ENCODE results near the gene LCP1.

Gene LCP1

DNA sequence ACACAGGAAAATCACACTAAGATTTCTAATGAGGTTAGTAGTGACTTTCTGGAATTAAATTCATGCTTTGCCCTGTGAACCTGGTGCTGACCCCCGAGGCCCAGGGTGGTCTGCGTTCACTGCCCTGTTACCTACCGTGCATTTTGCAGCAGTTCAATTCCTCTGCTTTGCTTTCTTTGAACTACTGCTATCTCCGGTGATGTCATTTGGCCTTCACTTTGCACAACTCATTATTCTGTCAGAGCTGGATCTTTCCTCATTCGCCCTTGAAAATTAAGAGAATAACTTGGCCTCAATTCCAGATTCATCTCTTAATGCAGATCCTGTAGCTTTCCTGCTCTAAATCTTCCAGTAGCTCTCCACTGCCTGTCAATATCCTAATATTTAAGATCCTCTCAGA is 21.0 kb upstream of the LCP1 start:
- H3K36me3 ChIP-seq (ENCODE audit: control insufficient read depth, low read length) = no peaks in the 10 kb centered on the region
- peaks cover 26% of the 10 kb centered on the region for H3K4me1 ChIP-seq (ENCODE audit: control insufficient read depth, low read length)
- H3K27me3 ChIP-seq (ENCODE audit: control insufficient read depth, low read length) = peaks cover 7% of the 10 kb centered on the region; the same call in 1 of the 2 replicates
- H3K9me2 ChIP-seq (replicated peaks; ENCODE audit: control insufficient read depth, low read length) = no peaks in the 10 kb centered on the region
- no peaks in the 10 kb centered on the region for H3K79me2 ChIP-seq (ENCODE audit: control insufficient read depth, low read length)
- no peak for TF ChIP-seq EZH2phosphoT487 (IDR thresholded peaks at IDR 0.05; ENCODE audit: borderline replicate concordance, low read length)
- TF ChIP-seq, protein P1, sequence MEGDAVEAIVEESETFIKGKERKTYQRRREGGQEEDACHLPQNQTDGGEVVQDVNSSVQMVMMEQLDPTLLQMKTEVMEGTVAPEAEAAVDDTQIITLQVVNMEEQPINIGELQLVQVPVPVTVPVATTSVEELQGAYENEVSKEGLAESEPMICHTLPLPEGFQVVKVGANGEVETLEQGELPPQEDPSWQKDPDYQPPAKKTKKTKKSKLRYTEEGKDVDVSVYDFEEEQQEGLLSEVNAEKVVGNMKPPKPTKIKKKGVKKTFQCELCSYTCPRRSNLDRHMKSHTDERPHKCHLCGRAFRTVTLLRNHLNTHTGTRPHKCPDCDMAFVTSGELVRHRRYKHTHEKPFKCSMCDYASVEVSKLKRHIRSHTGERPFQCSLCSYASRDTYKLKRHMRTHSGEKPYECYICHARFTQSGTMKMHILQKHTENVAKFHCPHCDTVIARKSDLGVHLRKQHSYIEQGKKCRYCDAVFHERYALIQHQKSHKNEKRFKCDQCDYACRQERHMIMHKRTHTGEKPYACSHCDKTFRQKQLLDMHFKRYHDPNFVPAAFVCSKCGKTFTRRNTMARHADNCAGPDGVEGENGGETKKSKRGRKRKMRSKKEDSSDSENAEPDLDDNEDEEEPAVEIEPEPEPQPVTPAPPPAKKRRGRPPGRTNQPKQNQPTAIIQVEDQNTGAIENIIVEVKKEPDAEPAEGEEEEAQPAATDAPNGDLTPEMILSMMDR (IDR thresholded peaks at IDR 0.05; ENCODE audit: low read depth, low read length, poor library complexity, severe bottlenecking) = no peak
- peaks cover 3% of the 10 kb centered on the region; the same call in 1 of the 2 replicates for H3F3A ChIP-seq (ENCODE audit: control insufficient read depth, insufficient read depth)
- H3K27ac ChIP-seq (ENCODE audit: low read depth, low read length) = no peak overlapping the region
- H3K4me2 ChIP-seq (ENCODE audit: low read length) = no peak overlapping the region
- no peak overlapping the region for H3K4me3 ChIP-seq (ENCODE audit: low read length)
- no peaks in the 10 kb centered on the region for H3K9me3 ChIP-seq (ENCODE audit: control insufficient read depth, insufficient read depth, low read length)
- no peaks in the 10 kb centered on the region for H4K20me1 ChIP-seq (ENCODE audit: control insufficient read depth, insufficient read depth, low read depth, low read length)

DNA sequence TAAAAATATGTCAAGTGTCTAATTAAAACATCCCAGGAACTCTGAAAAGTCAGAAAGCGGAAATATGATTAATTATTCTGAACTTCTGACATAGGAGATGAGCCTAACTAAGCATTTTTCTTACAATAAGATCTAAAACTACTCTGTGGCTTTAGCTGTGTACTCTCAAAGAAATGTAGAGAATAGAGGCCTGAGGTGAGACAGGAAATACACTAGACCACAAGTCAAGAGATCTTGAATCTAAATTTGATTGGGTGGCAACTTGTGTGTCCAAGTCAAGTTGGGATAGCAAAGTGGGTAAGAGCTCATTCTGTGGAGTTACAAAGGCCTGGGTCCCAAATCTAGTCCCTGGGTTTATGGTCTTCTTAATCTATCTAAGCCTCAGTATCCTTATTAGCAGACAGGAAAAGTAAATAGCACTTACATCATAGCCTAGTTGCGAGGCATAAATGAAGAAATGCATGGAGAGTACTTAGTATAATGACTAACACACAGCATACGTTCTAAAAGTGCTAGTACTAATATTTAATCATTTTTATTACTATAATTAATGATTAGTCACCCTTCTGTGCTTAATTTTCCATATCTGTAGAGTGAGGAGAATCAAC is 20.3 kb upstream of the LCP1 start:
- Histone ChIP-seq H3K79me2 (ENCODE audit: control insufficient read depth, low read length) (no peaks in the 10 kb centered on the region), H3F3A (ENCODE audit: control insufficient read depth, insufficient read depth) (peaks cover 3% of the 10 kb centered on the region; the same call in 1 of the 2 replicates), H4K20me1 (ENCODE audit: control insufficient read depth, insufficient read depth, low read depth, low read length) (no peaks in the 10 kb centered on the region), H3K4me1 (ENCODE audit: control insufficient read depth, low read length) (peaks cover 26% of the 10 kb centered on the region), H3K27ac (ENCODE audit: low read depth, low read length) (no peak overlapping the region), H3K9me2 (replicated peaks; ENCODE audit: control insufficient read depth, low read length) (no peaks in the 10 kb centered on the region), H3K4me3 (ENCODE audit: low read length) (no peak overlapping the region), H3K27me3 (ENCODE audit: control insufficient read depth, low read length) (0 out of 2 replicates have a peak, but pooled peaks cover 3% of the 10 kb centered on the region), H3K36me3 (ENCODE audit: control insufficient read depth, low read length) (no peaks in the 10 kb centered on the region), H3K4me2 (ENCODE audit: low read length) (peak overlapping the region; percentile 2; the same call in 1 of the 2 replicates), H3K9me3 (ENCODE audit: control insufficient read depth, insufficient read depth, low read length) (no peaks in the 10 kb centered on the region)
- no peak for TF ChIP-seq EZH2phosphoT487 (IDR thresholded peaks at IDR 0.05; ENCODE audit: borderline replicate concordance, low read length)
- TF ChIP-seq, protein P1 (IDR thresholded peaks at IDR 0.05; ENCODE audit: low read depth, low read length, poor library complexity, severe bottlenecking) = no peak

DNA sequence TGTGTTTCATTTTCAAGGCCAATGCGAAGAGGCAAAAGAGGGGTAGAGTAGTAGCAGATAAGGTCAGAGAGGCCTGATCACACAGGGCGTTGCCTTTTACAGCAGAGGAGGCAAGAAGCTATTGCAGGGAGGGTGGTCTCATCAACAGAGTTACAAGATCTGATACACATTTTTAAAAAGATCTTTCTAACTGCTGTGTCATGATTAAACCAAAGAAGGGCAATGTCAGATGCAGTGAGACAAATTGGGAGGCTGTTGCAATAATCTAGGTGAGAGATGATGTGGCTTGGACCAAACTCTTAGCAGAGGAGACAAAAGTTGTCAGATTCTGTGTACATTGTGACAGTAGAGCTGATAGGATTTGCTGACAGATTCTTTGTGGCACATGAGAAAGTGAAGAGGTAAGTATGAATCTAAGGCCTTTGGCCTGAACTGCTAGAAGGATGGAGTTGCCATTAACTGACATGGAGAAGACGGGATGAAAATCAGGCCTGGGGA is 16.8 kb upstream of the LCP1 start:
- H3K4me3 ChIP-seq (ENCODE audit: low read length) = no peak overlapping the region
- peaks cover 3% of the 10 kb centered on the region; the same call in 1 of the 2 replicates for H3F3A ChIP-seq (ENCODE audit: control insufficient read depth, insufficient read depth)
- TF ChIP-seq, protein P1 (IDR thresholded peaks at IDR 0.05; ENCODE audit: low read depth, low read length, poor library complexity, severe bottlenecking) = no peak
- no peak for TF ChIP-seq EZH2phosphoT487 (IDR thresholded peaks at IDR 0.05; ENCODE audit: borderline replicate concordance, low read length)
- H3K9me3 ChIP-seq (ENCODE audit: control insufficient read depth, insufficient read depth, low read length) = no peaks in the 10 kb centered on the region
- H3K79me2 ChIP-seq (ENCODE audit: control insufficient read depth, low read length) = no peaks in the 10 kb centered on the region
- H3K27ac ChIP-seq (ENCODE audit: low read depth, low read length) = no peak overlapping the region
- H3K9me2 ChIP-seq (replicated peaks; ENCODE audit: control insufficient read depth, low read length) = no peaks in the 10 kb centered on the region
- H4K20me1 ChIP-seq (ENCODE audit: control insufficient read depth, insufficient read depth, low read depth, low read length) = no peaks in the 10 kb centered on the region
- no peaks in the 10 kb centered on the region for H3K27me3 ChIP-seq (ENCODE audit: control insufficient read depth, low read length)
- H3K36me3 ChIP-seq (ENCODE audit: control insufficient read depth, low read length) = no peaks in the 10 kb centered on the region
- H3K4me1 ChIP-seq (ENCODE audit: control insufficient read depth, low read length) = peaks cover 26% of the 10 kb centered on the region
- H3K4me2 ChIP-seq (ENCODE audit: low read length) = no peak overlapping the region

Measured in DOHH2 (cell line).